T47D (cell line): ENCODE results near the gene SCGB3A1.

Experiments used
- DNase-seq, 2 experiments: peaks; one replicate each; pipeline versions ENCODE4 v3.0.0 to v3.0.0-alpha.2; 2011 to 2012; ENCODE audit warnings: low read depth in 1 of 2, low spot score in 1 of 2
- JUND ChIP-seq: IDR thresholded peaks from 2 replicates; pipeline ENCODE4 v1.6.1; 2012; ENCODE audit warnings: low read depth
- in situ Hi-C: cut with HindIII; loops from 2 replicates; pipeline ENCODE4 v1.10.0; 2016; ENCODE audit warnings: low sequenced_read_pairs, low pct_unique_long_range_greater_than_20kb

Gene SCGB3A1

DNA sequence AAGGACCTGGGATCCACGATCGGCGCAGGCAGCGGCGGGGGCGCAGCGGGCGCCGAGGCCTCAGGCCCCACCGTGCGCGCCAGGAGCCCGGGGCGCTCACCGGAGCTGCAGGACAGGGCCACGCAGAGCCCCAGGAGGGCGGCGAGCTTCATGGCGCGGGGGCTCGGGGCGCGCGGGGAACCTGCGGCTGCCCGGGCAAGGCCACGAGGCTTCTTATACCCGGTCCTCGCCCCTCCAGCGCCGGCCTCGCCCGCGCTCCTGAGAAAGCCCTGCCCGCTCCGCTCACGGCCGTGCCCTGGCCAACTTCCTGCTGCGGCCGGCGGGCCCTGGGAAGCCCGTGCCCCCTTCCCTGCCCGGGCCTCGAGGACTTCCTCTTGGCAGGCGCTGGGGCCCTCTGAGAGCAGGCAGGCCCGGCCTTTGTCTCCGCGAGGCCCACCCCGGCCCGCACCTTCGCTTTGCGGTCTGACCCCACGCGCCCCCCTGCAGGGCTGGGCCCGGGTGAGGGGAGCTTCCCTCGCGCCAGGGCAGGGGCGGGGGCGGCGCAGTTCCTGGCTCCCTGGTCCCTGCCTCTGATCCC is at the start of gene SCGB3A1:
Gene SCGB3A1, minus strand, starts transcription at position 189 of the 577 bp plus-strand sequence. Its CDS starts 37 bp downstream, at position 152.
- in situ Hi-C loops, result no loop called here
- DNase-seq, result no peak
- no peak for TF ChIP-seq JUND

DNA sequence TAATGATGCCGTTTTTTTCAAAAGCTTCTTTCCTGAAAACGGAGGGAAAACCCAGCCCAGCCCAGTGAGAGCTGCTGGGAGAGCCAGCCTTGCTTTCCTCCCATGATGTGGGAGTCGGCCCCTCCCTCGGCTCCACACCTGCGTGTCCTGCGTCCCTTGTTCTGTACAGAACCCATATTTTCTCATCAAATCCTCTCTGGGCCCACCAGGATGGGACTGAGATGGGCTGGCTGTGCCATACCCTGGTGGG is 49.2 kb upstream of the SCGB3A1 start:
- no peak for TF ChIP-seq JUND
- DNase-seq, result no peak
- in situ Hi-C loops, result no loop called here

DNA sequence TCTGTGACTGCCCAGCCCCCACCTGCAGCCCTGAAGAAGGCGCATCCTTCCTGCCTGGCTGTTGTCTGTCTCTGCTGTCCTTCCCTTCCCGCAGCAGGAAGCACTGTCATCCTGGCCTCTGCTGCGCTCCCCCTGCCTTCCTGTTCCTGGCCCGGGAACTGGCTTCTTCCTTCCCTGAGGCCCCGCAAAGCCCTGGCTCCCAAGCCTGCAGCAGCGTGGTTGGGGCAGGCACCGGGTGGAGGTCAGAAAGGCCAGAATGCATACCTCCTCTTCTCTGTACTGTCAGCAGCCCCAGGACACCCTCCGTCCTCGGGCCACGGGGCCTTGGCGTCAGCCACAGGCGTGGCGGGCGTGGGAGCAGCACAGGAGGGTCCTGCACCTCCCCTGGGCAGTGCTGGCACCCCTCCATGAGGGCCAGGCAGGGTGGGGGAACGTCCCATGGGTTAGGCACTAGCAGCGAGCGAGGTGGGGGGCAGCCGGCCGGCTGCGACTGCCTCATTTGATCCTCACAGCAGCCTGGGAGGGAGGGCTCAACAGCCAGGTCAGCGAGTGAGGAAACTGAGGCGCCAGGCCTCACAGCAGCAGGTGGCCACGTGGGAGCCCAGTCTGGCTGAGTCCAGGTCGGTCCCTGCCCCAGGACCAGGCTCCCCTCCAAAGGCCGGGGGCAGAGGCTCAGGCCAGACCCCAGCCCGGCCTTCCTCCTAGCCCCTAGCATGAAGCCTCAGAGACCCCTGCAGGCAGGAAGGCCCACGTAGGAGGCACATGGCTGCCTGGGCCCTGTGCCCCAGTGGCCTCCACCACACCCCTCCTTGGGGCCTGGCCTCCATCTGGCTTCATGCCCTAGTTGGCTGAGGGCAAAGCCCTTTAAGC is 48.7 kb upstream of the SCGB3A1 start:
- in situ Hi-C loops, result no loop called here
- no peak for TF ChIP-seq JUND
- no peak for DNase-seq

- no peak for DNase-seq
- in situ Hi-C loops, result no loop called here
- no peak for TF ChIP-seq JUND
Measured at GRCh38 chr5:180639287-180639686, 48.0 kb upstream of the SCGB3A1 start.

- no peak for TF ChIP-seq JUND
- no peak for DNase-seq
- in situ Hi-C loops, result no loop called here
Measured at GRCh38 chr5:180637962-180638680, 46.8 kb upstream of the SCGB3A1 start.

DNA sequence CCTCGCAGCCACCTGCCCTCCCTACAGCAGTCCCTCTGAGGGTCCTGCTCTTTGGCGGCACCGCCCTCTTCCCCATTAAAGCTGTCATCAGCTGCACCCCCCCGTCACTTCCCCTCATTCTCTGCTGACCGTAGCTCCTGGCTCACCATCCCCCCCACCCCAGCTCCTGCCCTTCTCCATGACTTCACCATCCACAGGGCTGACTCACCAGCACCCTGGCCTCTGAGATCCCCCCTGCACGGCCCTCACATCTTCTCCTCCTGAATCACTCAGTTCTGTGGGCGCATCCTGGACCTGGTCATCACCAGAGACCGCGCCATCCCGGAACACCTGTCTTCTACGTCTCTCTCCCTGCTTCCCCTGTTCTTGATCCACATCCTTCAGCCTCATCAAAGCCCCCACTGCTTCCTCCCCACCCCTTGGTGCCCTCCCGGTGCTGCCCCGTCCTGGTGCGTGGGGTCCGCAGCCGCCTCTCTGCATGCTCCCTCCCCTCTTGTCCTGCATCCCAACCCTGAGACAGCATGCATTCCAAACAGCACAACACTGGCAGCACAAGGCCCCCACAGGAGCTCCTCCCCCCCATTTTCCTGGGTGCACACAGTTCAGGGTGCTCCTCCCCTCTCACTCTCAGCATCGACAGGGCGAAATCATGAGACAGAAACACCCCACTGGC is 45.2 kb upstream of the SCGB3A1 start:
- in situ Hi-C loops, result no loop called here
- TF ChIP-seq JUND, result no peak
- no peak for DNase-seq

DNA sequence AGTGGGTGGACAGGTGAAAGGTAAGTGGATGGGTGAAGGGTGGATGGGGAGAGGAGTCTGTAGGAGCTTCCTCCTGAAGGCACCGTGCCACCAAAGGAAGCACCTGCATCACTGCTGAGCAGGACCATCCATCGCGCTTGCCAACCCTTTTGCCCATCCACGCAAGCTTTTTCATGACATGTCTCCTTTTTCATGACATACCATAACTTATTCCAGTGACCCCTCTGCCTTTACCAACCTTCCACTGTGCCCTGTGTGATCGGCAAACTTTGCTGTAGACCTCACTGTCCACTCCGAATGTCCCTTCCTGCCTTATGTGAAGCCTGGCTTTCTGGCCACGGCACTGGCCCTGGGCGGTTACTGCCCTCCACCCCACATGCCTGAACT is 44.7 kb upstream of the SCGB3A1 start:
- DNase-seq, result no peak
- TF ChIP-seq JUND, result no peak
- in situ Hi-C loops, result no loop called here

DNA sequence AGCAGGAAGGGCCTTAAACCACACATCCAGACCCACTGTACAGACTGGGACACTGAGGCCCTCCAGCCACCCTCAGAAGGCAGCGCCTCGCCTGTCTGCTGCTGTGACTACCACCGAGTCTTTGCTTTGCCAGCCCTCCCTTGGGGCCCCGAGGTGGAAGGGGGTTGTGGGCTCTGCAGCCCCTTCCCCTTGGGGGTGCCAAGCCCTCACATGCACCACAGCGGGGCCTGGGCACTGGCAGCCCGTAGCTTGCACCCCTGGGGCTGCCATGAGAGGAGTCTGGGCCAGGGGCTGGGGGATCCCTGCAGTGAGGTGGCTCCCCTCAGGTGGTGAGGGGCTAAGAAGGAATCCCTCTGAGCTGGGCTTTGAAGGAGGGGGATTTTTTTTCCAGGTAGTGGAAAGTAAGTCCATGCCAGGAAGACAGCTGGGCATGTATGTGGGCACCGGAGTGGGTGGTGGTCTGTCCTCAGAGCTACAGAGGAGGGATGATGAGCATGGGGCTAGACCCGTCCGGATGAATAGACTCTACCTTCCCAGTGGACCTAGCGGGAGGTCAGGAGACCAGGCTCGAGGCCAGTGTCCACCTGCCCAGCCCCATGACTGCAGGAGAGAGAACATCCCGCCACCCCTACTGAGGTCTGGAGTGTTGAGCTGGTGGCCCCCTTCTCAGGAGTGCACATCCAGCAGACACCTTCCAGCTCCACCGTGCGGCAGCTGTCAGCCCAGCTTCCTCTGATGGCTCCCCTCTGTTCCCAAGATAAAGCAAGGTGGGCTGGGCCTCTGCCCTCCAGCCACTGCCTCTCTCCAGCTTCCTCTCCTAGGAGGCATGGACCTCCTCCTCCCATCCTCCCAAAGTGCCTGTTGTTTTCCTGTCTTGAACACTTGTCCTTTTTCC is 42.2 kb upstream of the SCGB3A1 start:
- DNase-seq, result no peak
- TF ChIP-seq JUND, result no peak
- in situ Hi-C loops, result no loop called here

- TF ChIP-seq JUND, result no peak
- DNase-seq, result no peak
- in situ Hi-C loops, result no loop called here
Measured at GRCh38 chr5:180632768-180633167, 41.5 kb upstream of the SCGB3A1 start.

DNA sequence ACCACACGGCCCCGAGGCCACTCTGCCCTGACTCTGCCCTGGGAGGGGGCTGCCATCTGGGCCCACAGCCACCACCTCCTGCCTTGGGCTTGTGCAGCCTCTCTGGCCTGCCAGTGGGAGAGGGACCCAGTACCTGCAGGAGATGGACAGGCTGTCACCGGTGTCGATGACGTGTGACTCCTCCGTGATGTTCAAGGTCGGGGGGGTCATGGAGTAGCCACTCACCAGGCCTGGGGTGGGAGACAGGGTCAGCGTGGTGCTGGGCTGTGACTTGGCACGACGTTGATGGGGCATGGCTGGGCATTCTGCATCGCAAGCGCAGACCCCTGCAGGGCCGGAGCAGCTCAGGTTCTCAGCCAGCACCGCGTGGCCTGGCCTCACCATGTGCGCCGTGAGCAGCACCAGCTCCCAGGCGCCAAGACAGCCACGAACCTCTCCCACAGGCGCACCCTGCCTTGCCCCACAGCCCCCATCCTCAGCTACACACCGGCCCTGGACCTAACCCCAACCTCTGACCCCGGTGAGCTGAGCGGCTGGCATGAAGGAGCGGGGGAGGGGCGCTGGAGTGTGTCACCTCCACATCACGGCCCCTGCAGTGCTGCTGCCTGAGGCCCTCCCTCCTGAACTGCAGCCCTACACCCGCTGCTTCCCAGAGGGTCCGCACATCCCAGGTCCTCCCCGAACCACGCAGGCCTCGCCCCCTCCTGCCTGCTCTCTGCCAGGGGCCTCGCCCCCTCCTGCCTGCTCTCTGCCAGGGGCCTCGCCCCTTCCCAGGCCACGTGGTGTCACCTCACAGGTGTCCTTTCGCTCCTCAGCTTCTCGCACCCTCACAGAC is 40.5 kb upstream of the SCGB3A1 start:
- in situ Hi-C loops, result no loop called here
- DNase-seq, result no peak
- TF ChIP-seq JUND, result no peak

DNA sequence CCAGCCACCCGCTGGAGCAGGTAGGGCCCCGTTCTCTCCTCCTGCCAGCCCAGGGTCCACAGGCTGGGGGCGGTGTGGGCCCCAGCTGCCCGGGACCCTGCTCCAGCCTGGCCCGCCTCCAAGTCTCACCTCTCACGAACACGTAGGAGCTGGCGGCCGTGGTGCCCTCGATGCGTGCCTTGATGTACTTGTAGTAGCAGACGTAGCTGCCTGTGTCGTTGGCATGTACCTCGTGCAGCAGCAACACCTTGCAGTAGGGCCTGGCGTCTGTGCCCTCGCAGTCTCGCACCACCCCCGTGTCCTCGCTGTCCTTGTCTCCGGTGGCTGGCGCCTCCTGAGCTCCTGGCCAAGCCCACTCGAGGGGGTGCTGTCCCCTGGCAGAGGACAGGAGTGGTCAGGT is 39.1 kb upstream of the SCGB3A1 start:
- in situ Hi-C loops, result no loop called here
- no peak for DNase-seq
- no peak for TF ChIP-seq JUND
